HG02981 (cell line): ENCODE data around the gene ANO3.
"Not testable (repeated sequence)": the region's sequence is repeated elsewhere in the genome, so short reads cannot be mapped to it uniquely, and the experiment has no call there.

Experiments
- ATAC-seq: cut with Tn5 transposase; IDR thresholded peaks from one replicate; pipeline ENCODE4 v1.9.1; 2021; ENCODE audit warnings: mild to moderate bottlenecking, moderate library complexity; ENCODE audit not compliant: unreplicated experiment

ANO3 gene

DNA sequence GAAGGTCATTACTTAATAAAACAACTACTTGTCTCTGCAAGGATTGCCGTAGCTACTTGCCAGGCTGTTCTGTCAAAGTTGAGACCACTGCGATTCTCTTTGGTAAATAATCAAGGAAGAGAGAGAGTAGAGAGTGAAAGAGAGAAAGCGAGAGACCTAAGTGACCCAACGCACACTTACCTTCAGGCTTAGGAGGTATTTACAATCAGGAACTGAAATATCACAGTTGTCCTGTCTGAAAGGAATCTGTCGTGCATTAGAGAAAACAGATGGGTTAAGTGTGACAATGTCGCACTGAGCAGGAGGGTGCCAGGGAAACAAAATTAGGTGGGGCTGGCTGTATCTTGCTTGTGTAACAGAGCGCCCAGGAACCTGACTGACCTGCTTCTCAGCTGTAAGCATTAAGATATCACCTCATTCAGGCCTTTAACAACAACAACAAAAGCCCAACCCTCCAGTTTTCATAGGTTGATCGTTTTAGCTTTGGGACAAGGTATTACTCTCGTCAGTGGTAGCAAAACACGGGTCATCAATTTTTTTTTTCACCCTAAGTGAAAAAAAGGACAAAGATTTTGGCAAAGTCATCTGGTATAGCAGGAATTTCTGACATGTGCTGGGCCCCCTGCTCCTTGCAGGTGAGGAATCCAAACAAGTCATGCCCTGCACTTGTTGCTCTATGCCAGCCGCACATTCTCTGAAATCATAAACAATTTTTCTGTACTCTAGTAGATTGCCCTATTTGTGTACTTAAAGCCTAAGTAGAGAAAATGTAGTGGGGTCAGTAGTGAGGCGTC lies 240.1 kb downstream of the ANO3 start, which contains the start of gene MUC15:
TSS of gene MUC15 (minus strand) at position 403 of the 794 bp plus-strand sequence. CDS start 5,169 bp downstream, outside the sequence.
- no peak for ATAC-seq

DNA sequence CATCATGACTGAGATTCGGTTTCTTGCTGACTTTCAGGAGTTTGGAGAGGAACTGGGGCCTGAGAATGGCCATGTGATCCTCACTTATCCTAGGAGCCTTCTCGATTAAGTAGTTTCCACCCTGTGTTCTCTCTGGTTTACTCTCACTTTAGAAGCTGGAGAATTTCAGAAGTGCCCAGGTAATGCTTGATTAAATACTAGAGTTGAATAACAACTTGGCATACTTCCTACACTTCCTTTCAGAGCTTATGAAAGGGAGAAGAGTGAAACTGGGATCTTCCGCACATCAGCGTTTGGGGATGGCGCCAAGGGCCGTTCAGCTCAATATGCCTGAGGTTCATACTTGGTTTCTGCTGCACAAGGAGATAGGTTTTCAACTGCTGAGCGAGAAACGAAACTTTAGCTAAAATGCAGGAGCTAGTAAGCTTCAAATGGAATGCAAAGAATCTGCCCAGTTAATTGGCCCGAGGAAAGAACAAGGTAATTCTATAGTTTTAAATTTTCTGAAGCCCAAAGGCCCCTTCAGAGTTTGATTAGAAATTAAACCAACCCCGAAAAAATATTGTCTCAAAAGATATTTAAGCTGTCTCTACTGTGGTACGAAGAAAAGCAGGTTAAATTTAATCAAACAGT lies 241.0 kb downstream of the ANO3 start:
- ATAC-seq, result no peak

DNA sequence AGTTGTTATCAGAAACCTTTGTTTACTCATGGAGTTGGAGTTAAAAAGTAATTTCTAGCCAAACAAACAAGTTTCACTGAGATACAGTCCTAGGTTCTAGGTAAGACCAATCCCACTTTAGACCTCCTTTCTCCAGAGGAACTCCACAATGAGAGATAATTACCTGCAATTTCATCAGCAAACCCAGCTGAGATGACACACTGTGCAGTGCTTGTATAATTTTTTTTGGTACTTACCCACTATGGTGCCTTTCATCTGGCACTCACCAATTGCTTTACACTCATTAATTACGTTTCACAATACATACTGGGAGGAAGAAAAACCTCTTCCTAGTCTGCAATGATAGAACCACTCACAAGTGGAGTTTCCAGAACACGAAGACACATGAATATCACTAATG lies 242.0 kb downstream of the ANO3 start:
- no peak for ATAC-seq

DNA sequence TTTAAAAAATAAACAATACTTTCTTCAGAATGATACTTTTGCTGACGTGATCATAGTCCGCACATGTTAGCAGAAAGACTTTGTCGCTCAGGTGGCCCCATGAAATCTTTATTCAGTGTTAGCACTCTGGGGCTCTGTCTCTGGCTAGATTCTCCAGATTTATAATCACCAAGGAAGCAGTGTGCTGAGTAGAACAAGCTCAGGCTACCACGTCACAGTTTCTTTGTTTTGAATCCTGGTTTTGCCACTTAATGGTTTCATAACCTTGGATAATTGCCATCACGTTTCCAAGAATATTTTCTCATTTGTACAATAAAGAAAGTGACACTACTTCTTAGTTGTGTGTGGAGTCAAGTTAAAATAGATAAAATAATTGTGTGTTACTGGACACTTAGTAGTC lies 244.0 kb downstream of the ANO3 start:
- no peak for ATAC-seq

DNA sequence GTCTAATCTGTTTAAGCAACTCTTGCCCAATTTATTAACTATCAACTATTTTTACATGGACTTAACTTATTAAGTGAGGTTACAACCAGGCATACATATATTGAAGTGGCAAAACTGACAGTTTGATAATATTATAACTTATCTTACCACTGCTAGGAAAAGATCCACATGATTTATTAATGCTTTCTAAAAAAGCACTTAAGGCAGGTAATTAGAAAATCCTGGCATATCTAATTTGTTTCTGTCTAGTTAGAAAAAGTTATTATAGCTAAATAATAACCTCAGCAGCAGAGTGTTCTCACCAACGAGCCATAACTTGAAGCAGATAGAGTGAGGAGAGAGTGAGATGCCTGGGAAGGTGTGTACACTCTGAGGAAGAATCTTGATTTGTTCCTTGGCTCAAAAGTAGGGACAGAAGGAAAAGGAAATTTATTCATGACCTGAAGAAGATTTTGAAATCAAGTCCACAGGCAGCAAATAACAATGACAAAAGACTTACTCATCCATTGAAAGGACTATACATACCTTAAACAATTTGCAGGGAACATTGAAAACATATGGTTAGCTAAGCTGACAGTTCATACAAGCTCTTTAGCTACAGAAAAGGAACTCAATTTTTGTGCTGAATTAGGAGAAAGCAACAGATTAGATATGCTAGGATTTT lies 247.2 kb downstream of the ANO3 start:
- no peak for ATAC-seq

DNA sequence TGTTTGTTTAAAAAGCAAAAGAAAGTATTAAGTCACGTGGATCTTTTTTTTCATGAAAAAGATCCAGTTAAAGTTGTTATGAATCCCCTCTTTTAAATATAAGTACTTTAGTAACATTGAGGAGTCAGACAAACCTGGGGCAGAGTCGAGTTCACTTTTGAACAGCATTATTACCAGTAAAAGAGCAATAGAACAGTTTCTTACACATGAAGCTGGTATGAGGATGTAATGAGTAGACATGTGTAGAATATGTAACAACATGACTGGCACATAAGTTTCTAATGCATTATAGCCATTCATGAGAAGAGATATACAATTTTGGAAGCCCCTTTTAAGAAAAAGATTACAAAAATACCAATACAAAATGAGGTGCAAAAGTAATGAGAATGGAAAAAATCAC lies 247.8 kb downstream of the ANO3 start:
- ATAC-seq, result no peak

DNA sequence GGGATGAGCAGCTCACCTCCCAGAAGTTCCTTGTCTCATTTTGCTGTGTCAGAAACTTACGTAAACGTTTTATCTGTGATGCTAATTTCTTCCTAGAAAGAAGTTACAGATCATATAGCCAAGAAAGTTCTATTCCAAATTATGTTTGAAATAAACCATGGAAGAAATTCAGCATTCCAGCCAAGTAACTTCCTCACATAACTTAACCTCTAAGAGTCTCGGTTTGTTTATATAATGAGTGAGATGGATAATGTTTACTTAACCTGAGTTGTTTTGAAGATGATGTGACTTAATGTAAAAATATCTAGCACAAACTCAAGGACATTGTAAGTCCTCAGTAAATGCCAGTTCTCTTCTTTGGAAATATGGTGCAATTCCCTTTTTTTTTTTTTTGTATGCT lies 249.0 kb downstream of the ANO3 start:
- ATAC-seq, result no peak

DNA sequence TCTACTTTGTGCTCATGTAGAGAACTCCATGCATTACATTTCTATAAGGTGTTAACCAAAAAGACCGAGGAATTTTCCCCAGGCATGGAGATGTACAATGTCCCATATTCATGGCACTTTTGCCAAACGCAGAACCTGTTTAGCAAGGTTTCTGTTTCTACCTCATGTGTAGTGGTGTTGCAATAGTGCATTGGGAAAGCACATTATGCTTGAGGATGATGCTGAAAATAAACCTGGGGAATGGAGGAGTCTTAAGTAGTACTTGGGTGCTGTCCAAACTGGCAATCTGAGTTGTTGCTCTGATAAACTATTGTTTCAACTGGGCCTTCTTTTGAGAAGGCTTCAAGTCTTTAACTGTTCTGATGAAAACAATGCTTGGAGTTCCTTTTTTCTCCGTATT lies 251.6 kb downstream of the ANO3 start:
- ATAC-seq, result no peak

DNA sequence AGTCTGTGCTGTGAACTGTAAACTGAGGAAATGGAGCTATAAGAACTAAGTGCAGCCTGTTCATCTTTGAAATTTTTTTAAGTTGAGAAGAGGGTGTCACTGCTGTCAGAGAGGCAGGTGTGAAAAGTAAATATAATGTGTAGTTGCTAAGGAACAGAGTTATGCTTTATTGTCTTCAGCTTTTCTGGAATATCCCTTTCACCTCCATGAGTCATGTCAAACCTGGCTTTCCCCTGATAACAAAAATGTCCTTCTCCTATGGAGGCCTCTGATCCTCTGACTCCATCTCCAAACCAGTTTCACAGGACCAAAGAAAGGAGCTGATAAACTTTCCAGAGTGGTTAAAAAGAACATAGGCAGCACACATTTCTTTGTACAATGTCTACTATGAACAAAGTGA lies 252.9 kb downstream of the ANO3 start:
- ATAC-seq, result no peak

DNA sequence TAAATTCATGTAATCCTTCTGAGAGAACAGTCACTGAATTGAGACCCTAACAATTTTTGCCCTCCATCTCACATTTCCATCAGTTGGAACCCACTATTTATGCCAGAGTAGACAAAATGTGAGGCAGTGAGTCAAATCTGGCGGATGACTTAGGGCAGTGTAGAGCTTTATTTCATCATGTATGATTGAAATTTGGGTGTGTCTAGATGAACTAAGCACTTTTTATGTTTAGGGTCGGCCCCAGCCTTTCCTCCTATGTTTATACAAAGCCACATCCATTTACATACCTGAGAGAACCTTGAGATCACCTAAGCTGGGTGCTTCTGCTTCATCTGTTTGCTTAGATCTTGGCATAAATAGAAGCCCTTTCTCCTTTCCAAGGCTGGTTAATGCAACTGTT lies 255.1 kb downstream of the ANO3 start:
- no peak for ATAC-seq

DNA sequence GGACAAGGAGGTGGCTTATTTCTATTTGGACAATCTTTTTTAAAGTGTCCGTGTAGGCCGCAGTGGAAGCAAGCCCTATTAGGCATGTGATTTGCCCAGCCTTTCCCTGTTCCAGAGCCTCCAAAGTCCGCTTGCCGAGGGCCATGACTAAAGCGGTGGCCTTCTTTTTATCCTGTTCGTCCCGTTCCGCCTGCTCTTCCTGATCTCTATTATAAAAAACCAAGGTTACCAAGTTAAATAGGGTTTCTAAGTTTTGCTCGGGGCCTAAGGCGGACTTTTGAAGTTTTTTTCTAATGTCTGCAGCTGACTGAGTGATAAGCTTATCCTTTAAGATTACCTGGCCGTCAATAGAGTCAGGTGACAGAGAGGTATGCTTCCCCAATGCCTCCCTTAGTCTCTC lies 261.8 kb downstream of the ANO3 start:
- ATAC-seq, result no peak

DNA sequence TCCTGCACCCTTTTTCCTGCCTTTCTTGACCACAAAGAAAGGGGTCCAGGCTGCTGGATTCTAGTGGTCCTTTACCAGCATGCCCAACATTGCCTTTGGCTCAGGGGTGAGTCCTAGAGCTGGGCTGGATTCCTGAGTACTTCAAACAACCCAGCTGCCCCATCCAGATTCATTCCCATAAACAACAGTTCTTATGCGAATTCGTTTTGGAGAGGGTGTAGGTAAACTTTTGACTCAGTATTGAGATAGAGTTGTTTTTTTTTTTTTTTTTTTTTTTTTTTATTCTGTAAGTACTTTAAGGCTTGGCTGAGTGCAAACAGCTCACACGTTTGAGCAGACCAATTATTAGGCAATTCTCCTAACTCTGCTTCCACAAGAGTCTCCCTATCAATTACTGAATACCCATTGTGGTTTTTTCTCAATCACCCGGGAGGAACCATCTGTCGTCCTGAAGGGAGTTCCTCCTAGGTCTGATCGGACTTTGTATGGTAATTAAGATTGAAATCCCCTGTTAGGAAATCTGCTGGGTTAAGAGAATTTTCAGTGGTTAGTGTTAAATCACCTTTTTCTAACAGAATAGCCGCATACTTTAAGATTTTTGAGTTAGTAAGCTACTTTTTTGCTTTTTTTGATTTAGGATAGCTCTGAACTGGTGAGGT lies 263.4 kb downstream of the ANO3 start:
- ATAC-seq, result not testable (repeated sequence)

DNA sequence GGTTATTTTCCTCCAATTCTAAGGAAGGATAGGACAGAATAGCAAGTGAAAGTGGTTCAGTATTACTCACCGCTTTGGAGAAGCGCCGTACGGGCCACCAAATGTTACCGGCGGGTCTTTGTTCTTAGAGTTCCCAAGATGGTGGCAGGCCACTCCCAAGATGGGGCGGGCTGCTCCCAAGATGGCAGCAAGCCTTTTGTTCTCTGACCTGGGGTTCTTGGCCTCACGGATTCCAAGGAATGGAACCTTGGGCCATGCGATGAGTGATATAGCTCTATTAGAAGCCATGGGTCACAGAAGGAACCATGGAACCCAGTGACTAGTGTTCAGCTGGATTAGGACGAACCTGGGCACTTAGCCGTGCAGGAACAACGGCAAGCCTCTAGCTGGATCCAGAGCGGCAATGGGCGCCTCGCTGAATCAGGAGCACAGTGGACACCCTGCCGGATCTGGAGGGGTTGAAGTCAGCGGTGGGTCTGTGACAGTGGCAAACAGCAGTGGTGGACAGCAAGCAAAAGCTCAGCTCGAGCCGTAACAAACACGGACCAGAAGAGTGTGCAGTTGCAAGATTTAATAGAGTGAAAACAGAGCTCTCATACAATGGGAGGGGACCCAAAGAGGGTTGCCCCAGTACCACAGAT lies 265.2 kb downstream of the ANO3 start:
- not testable (repeated sequence) for ATAC-seq

DNA sequence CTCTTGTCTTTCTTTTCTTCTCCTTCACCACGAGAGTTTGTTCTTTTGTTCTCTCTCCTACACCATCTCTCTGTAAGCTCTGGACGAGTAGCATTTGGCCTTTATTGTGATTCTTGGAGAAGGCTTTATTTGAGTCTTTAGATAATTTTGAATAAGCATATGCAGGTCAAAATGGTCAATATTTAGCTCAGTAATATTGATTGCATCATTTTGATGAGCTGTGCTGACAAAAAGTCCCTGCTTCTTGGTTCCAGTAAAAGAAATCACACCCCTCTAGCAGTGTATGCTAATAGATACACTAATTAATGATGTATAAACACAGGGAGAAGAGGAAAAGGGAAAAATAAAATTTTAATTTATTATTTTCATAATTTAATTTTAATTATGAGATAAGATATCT lies 266.0 kb downstream of the ANO3 start:
- no peak for ATAC-seq

DNA sequence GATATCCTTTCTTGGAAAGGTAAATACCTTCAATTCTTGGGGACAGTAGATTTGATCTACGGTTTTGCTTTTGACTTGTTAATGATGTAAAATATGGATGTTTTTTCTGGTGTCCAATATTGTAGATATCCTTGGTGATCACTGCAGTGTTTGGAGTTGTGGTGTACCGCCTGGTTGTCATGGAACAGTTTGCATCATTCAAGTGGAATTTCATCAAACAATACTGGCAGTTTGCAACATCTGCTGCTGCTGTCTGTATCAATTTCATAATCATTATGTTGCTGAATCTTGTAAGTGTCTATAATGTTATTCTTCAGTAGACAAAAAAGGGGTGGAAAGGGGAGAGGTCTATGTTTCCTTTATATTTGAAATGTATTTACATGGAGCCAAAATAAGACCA lies 267.5 kb downstream of the ANO3 start:
- no peak for ATAC-seq

DNA sequence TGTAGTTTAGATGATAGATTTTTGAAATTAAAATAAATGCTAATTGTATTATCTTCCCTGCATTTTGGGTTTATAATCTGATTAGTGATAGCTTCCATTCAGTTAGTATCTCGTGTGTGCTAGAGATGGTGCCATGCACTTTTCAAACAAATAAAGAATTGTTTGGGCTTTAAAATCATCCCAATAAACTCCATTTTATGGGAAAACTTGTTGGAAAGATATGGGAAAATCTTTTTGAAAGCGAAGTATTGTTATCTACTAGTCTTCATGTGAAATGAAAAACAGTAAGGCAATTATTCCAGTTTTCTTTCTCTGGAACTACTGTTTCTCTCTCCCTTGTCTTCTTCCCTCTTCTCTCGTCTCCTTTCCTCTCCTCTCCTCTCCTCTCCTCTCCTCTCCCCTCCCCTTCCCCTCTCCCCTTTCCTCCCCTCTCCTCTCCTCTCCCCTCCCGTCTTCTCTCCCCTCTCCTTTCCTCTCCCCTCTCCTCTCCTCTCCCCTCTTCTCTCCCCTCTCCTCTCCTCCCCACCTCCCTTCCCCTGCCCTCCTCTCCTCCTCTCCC lies 268.0 kb downstream of the ANO3 start:
- no peak for ATAC-seq

DNA sequence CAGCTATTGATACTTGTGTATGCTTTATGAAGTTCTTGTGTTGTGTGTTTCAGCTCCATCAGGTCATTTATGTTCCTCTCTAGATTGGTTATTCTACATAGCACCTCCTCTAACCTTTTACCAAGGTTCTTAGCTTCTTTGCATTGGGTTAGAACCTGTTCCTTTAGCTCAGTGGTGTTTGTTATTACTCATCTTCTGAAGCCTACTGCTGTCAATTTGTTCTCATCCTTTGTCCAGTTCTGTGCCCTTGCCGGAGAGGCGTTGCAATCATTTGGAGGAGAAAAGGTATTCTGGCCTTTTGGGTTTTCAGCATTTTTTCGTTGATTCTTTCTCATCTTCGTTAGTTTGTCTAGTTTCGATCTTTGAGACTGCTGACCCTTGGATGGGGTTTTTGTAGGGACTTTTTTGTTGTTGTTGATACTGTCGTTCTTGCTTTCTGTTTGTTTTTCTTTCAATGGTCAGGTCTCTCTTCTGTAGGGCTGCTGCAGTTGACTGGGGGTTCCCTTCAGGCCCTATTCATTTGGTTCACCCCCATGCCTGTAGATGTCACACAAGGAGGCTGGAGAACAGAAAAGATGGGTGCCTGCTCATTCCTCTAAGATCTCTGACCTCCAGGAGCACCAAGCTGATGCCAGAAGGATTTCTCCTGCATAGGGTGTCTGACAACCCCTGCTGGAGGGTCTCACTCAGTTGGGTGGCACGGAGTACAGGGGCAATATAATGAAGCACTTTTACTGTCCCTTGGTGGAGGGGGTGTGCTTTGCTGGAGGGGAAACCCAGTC lies 276.0 kb downstream of the ANO3 start:
- no peak for ATAC-seq

DNA sequence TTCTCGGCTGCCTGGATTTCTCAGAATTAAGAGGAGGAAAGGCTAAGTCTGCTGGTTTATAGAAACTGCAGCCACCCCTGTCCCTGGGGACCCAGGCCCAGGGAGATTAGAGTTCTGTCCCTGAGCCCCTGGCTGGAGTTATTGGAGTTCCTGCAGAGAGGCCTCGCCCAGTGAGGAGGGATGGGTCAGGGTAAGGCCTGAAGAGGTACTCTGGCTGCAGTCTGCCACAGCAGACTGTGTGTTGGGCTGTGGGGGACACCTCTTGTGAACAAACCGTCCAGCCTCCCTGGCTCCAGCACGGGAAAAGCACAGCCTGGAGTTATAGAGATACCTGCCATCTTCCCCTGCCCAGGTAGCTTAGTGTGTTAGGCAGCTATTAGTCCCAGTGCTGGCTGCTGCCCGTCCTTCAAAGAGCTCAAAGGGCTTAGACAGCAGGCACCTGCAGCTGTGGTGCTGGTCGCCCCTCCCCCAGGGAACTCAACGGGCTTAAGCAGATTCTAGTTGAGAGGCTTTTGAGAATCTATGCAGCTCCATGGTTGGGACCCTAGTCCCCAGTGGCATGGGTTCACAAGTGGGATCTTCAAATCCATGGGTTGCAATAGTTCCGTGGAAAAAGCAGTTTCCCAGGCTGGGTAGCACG lies 276.7 kb downstream of the ANO3 start:
- no peak for ATAC-seq

DNA sequence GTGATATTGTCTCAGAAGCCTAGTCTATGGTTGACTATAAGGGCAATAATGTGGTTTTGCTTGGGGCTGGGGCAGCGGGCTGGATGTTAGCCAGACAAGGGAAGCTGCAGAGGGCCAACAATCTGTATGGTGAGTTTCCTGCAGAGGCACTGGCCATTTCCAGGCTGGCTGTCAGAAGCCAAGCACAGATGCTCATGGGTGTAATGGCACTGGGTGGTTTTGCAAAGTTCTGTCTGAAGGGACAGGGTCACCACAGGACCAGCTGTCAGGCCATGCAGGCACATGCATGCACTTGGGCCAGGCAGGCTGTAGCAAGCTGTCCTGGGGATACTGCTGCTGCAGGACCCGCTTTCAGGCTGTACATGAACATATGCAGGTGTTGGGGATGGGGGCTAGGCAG lies 281.8 kb downstream of the ANO3 start:
- ATAC-seq, result no peak
